Suppressor macrophage treated with lipopolysaccharide for 4 hours (primary cell): Measurements from ENCODE around the gene SPHK2.
"Not testable (repeated sequence)": the region's sequence is repeated elsewhere in the genome, so short reads cannot be mapped to it uniquely, and the experiment has no call there.

Experiments
- DNase-seq: peaks from one replicate; pipeline ENCODE4 v3.0.0-alpha.2; 2020

SPHK2 gene

DNA sequence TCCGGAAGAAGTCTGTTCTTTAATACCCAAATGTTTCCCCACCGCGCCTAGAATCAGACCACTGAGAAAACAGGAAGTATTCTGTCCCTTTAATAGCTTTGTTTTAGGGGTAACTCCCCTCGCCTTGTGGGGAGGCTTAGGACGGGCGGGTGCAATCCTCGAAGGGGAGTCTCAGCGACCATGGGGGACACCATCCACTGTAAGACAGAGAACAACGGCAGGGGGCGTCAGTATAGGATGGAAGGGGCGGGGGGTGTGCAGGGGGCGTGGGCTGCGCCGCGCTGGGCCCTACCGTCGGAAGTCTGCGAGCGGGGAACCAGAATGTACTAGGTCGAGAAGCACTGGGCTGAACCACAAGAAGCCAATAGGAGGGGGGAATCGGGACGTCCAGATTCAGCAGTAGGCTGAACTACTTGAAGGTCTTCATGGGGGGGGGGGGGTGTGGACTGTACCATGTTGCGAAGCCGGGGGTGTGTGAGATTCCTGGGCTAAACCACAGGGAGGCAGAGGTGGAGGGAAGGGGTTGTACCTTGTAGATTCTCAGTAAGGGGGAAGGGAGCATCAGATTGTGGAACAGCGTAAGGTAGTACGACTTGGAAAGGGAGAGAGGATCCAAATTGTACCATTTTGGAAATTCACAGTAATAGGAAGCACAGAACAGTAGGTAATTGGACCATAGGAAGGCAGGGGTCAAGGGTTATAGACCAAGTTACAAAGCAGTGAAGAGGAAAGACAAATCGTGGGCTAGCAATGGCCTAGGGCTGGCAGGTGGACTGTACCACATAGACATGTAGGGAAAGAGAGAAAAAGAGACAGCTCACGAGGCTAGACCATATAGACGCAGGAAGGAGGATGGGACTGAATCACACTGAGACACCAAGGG, 18.9 kb downstream of the SPHK2 start:
- DNase-seq: peak; percentile 87

DNA sequence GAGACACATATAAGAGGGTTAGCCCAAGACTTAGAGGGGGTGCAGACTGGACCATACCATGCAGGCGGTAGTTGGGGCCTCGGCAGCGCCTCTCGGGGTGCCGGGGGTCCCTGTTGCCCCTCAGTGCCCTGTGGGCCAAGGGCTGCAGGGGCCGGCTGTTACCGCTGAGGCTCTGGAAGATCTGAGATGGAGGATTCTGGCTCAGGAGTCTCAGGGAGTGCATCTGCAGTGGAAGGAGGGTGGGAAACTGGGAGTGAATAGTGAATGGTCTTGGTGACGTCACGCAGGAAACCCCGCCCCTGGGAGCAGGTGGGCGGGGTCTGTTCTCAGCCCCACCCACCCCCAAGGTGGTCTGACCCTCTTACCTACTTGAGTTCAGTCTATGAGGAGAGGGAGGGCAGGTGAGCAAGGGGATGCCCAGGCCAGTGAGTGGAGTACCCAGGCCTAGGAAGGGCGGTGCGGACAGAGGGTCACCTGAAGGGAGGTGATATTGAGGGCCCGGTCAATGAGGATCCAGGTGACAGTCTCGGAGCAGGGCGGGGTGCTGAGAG, 19.6 kb downstream of the SPHK2 start:
- no peak for DNase-seq

DNA sequence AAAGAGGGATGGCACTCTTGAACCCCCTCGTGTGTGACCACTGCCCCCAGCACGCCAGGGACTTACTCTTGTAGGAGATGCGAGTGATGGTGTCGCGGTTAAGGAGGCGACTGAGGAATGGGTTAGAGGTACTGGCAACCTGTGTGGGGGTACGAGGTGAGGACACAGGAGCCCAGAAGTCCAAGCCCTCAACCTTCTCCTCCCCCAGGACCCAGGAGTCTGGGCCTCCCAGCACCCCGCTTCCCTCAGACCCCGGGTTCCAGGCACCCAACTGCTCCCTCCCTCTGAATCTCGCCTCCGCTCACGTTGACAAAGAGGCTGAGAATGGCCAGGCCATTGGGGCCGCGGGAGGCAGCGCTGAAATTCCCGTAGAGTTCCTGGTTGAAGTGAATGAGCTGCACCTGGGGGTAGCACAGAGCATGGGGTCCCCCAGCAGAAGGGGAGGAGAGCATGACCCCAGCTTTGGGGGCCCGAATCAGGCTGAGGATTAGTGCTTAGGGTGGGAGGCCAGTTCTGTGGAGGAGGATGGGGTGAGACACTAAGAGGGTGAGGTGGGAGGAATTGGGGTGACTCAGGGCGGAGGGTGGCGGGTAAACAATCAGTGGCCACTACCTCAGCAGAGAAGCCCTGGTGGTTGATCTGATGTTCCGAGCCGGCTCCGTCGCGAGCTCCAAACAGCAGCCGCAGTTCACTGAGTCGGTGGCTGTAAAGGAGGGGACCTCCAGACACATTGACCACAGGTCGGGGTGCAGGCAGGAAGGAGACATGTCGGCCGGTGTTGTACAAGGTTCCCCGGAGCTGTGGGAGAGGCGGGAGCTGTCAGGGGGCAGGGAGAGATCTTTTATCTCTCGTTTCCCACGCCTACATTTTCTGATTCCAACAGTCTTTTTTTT, 20.4 kb downstream of the SPHK2 start:
- DNase-seq: no peak

DNA sequence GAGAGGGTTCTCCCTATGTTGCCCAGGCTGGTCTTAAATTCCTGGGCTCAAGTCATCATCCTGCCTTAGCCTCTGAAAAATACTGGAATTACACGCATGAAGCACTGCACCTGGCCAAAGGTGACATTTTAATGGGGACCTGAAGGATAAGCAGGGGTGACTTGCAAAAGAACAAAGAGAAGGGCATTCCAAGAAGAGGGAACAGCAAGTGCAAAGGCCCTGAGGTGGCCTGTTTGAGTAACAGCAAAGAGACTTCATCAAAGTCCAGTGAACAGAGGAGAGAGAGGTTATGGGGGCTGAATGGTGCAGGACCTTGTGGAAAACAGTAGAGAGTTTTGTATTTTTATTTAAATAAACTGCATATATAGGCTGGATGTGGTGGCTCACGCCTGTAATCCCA, 22.5 kb downstream of the SPHK2 start:
- no peak for DNase-seq

DNA sequence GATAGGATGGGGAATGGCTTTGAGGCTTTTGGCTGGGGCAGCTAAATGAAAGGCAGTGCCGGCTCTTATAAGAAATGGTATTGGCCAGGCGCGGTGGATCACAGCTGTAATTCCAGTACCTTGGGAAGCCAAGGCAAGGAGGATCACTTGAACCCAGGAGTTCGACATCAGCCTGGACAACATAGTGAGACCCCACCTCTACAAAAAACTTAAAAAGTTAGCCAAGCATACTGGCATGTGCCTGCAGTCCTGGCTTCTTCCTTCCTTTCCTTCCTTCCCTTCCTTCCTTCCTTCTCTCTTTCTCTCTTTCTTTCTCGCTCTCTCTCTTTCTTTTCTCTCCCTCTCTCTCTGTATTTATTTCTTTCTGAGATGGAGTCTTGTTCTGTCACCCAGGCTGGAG, 23.6 kb downstream of the SPHK2 start:
- DNase-seq: no peak

DNA sequence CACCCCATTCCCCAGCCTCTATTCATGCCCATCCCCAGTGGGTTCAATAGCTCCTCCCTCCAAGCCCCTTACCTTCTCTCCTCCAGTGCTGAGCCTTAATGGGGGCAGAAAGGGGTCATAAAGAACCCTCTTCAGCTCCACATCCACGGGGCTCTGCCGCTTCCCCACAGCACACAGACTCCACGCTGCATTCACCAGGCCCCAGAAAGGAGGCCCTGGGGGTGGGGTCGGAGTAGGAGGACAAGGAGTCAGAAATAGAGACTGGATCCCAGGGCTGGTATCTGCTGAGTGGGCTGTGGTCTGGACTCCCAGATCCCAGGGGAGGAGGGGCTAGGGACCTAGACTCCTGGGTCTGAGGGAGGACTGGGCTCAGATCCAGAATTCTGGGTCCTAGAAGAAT, 25.0 kb downstream of the SPHK2 start:
- no peak for DNase-seq

DNA sequence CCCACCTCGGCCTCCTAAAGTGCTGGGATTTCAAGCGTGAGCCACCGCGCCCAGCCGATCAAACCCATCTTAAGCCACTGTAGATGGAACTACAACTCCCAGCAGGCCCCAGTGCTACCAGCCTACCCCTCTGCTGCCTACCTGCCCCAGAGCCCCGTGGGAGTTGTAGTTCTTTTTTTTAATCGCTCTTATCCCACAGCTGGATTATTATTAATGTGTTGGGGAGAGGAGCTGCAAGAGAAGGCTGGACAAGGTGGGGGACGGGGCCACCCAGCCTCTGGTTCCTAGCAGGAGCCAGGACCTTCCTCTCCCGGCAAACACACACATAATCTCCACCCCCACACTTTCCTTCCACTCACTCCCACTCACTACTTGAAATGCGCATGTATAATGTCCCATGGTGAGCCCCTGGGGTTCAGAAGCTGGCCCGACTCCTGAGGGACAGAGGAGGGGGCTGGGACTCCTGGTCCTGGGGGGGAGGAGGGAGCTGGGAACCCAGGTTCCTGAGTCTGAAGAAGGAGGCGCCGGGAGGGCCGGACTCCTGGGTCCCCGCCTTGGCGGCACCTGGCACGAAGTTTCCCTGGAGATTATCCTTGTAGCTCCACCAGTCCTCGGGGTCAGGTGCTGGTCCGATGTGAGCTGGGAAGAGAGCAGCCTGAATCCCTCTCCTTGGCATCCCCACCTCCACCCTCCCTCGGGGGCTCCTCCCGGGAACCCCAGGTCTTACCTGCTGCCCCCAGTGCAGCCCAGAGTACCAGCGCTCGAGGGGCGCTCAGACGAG, 25.7 kb downstream of the SPHK2 start:
- DNase-seq: peak; percentile 75

DNA sequence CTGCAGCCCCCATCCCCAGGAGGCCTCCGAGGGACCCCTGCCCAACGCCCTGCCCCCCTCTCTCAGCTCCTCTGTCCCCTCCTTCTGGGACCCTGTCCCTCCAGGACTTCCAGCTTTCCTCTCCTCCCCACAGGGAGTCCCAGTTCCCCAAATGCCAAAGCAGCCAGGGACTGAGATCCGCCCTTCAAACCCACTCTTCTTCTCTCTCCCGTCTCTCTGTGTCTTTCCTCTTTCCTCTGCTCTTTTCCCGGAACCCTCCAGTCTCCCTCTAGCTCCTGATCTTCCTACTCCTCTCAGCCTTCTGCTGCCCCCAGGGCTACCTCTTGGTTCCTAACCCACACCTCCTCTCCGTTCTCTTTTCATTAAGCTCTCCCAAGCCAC, 26.3 kb downstream of the SPHK2 start:
- DNase-seq: no peak

DNA sequence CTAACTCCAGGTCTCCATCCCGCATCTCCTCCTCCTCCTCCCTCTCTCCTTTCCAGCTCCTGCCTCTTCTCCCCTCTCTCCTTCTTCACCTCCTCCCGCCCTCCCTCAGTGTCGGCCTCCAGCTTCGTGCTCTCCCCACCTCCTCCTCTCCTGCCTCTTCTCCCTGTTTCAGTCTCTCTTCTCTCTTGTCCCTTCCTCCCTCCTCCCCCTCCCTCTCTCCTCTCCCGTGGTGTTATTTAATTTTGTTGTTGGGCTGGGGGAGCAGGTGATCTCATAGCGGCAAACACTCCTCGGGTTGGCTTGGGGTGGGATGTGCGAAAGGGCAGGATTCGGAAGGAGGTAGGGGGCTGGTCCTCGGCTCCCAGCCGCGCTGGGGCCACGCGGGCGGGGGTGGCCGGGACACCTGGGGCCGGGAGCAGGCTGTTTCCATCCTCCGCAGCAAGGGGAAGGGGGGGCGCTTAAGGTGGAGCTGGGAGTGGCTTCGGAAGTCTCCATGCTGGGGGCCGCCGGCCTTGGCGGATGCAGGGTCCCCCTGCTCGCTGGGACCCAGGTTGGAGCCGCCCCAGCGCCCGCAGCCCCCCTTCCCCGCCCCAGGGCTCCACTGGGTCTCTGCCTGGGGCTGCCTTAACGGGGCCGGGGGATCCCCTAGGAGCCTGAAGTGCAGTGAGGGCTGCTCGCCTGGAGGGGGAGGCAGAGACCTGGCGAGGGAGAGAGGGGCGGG, 26.9 kb downstream of the SPHK2 start, which contains the start of gene CA11:
Gene CA11, minus strand, starts transcription at position 187 of the 721 bp plus-strand sequence. CDS start 555 bp downstream, outside the sequence.
- DNase-seq: peak; percentile 84

DNA sequence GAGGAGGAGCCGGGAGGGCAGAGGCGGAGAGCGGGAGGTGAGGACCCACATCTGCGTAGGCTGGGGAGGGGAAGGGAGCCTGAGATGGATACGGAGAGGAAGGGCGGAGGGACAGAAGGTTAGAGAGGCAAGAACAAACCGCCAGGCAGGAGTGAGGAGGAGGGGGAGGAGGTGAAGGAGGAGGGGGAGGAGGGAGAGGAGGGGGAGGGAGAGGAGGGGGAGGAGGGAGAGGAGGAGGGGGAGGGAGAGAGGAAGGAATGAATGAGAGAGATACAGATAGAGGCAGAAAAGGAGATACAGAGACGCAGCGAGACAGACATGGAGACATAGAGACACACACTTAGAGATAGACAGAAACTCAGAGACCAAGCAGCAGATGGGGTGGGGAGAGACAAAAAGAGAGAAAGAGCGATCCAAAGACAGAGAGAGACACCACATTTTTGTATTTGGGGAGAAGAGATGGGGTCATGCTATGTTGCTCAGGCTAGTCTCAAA, 27.5 kb downstream of the SPHK2 start:
- DNase-seq: no peak

DNA sequence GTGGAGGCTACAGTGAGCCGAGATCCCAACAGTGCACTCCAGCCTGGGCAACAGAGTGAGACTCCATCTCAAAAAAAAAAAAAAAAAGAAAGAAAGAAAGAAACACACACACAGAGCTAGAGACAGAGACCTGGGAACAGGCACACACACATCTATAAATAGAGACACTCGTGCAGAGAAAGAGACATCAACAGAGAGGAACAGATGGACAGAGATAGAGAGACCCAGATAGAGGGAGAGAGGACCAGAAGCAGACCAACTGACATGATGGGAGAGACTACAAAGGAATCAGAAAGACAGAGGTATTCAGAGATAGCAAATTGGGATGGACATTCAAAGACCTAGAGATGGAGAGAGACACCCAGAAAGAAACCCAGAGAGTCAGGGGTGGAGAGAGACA, 28.8 kb downstream of the SPHK2 start:
- no peak for DNase-seq

DNA sequence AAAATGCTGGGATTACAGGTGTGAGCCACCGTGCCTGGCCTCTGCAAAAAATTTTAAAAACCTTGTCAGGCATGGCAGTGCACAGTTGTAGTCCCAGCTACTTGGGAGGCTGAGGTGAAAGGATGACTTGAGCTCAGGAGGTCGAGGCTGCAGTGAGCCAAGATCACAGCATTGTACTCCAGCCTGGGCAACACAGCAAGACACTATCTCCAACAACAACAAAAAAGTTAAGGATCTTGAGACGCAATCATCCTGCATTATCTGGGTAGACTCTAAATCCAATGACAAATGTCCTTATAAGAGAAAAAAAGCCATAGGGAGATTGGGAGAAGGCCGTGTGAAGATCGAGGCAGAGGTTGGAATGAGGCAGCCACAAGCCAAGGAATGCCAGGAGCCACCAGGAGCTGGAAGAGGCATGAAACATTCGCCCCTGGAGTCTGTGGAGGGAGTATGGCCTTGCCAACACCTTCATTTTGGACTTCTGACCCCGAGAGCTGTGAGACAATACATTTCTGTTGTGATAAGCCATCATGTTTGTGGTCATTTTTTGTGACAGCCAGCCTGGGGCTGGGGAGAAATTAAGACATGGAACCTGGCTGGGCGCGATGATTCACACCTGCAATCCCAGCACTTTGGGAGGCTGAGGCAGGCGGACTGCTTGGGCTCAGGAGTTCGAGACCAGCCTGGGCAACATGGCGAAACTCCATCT, 31.8 kb downstream of the SPHK2 start:
- DNase-seq: no peak

DNA sequence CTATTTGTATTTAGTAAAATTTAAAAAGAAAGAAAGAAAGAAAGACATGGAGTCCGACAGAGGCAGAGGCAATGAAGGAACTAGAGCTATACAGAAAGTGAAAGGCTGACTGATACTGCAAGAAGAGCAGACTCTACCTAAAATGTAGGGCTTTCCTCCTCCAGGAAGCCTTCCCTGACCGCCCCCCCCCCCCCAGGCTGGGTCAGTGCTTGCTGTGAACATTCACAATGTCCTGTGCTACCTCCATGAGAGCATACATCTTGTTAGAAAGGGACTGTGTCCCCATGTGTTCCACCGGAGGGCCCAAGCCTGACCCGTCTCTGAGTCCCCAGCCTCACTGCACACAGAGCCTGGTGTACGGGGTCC, 32.4 kb downstream of the SPHK2 start:
- no peak for DNase-seq

DNA sequence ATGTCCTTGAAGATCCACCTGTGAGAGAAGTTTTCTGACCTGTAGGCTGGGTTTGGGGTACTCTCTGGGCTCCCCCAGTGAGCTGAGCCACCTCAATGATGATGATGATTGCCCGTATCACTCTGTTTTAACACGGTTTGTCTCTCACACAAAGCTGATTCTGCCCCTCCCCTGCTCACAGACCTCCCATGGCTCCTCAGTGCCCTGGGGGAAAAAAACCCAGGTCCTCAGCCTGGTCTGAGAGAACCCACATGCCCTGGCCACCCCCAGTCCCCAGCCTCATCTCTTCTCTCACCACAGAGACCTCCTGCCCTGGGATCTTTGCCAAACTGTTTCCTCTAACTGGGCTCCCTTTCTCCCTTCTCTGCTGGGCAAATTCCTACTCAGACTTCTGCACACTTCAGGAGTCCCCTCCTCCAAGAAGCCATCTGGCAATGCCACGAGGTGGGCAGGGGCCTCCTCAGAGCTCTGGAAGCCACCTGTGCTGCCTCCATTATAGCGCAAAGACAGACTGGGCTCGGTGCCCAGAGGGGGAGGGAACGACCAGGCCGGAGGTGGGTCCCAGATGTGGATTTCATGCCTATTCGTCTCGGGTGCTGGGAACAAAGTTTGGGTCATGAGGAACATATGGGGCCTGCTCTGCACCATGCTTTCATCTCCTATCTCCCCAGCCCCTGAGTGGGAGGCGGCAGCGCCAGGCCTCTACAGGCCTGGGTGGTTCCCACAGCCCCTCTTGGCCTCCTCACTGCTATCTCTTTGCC, 35.2 kb downstream of the SPHK2 start:
- DNase-seq: no peak

DNA sequence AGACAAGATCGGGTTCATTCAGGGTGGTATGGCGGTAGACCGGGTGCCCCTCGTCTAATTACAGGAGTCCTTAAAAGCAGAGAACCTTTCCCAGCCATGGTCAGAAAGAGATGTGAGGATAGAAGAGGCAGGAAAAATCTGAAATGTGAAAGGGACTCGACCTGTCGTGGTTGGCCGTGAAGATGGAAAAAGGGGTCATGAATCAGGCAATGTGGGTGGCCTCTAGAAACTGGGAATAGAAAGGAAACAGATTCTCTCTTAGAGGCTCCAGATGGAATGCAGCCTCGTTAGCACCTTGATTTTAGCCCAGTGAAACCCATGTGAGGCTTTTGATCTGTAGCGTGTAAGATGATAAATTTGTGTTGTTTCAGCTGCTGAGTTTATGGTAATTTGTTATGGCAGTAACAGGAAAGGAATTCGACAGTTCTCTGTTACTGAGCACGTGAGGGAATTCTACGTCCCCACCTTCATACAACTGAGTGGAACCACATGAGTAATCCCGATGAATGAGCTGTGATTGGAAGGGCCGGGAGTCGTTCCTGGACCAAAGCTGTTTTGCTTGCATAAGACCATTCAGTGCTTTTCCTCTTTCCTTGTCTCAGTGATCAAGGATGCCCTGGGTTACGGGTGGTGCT, 37.7 kb downstream of the SPHK2 start:
- no peak for DNase-seq

DNA sequence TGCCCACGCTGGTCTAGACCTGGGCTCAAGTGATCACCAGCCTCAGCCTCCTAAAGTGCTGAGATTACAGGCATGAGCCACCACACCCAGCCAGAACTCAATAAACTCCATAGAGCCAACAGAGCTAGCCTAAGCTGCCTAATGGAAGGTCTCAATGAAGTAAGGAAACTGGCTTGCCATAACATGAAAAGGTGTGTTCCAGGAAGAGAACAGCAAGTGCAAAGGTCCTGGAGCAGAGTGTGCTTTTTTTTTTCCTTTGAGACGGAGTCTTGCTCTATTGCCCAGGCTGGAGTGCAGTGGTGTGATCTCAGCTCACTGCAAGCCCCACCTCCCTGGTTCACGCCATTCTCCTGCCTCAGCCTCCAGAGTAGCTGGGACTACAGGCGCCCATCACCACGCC, 38.5 kb downstream of the SPHK2 start:
- DNase-seq: not testable (repeated sequence)

DNA sequence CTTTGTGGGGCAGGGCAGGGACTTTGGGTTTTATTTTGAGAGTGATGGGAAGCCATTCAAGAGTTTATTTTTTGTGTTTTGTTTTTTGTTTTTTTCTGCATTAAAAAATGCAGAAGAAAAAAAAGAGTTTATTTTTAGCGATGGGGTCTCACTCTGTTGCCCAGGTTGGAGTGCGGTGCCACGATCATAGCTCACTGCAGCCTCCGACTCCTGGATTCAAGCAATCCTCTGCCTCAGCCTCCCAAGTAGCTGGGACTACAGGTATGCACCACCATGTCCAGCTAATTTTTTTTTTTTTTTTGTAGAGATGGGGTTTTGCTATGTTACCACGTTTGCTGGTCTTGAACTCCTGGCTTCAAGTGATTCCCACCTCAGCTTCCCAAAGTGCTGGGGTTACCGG, 39.2 kb downstream of the SPHK2 start:
- no peak for DNase-seq

DNA sequence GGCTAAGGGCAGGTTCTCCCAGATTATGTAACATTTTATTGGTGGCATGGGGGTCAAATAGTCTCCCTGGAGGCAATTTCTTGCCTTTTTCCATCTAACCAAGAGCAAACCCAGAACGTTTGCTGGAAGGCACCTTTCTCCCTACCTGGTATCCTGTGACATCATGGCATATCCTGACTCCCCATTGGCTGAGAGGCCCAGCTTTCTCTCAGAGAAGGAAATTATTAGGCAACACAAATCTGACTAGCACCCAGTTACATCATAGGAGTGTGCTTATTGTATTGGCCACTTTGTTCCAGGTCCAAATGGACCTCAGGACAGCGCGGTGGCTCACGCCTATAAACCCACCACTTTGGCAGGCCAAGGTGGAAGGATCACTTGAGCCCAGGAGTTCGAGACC, 40.5 kb downstream of the SPHK2 start:
- peak; percentile 45 for DNase-seq

DNA sequence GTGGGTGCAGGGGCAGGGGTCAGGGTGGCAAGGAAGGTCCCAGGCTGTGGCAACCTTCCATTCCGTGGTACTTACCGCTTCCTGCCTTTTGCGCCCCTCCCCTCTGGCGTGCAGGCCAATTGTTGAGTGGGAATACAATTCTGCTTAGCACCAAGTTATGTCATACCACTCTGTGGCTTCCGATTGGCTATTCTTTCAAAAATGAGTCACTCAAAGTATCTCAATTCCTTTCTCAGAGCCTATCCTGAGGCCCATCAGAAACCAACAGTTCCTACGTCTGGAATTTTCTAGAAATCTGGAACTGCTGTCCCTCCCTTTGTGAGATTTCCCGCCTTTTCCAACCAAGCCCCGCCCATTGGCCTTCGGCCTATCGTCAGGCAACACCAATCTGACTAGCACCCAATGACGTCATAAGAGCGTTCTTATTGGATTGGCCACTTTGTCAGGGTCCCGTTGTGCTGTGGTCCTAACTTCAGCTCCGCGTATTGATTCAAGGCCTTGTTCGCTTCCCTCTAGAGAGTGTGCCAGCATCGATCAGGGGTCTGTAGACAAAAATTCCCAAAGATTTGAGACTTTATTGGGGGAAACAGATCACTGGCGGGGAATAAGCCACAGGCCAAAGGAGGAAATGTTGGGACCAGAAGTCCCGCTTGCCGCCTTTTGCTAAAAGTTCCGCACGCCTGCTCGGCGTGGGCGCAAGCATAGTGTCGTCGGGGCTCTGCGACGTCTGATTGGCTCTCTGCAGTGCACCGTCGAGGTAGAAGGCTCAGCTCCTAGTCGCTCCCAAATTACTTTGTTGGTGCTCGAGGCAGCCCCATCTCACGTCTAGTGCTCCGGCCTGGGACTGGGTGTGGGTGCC, 41.8 kb downstream of the SPHK2 start:
- peak; percentile 94 for DNase-seq
